T-cell (primary cell): Measurements from ENCODE around the gene PUM1. TPM values are rescaled to one million over a fixed set of nuclear protein-coding genes. Genes with fewer than 3 reads are reported as not detected.

Experiments
- ATAC-seq, 4 experiments: fragments of 200-7000 bp in 3 of 4; fragments of 150-1000 bp in 1 of 4; cut with Tn5 transposase; replicated peaks in 1 of 4; 1 replicate in 3 of 4; 2 replicates in 1 of 4; pipeline ENCODE4 v1.10.0; 2021; ENCODE audit warnings: moderate library complexity in 3 of 4, mild to moderate bottlenecking in 2 of 4, moderate number of reproducible peaks in 1 of 4
- CTCF ChIA-PET, 2 donors: fragments of 300-600 bp; sonication (Branson Sonifier 250); formaldehyde crosslinking; loops; one replicate each; lab custom pipeline; 2022; ENCODE audit warnings: antibody characterized with exemption in 2 of 2; lab: Charles Lee
- POLR2A ChIA-PET, 2 donors: fragments of 300-600 bp; sonication (Branson Sonifier 250); formaldehyde crosslinking; loops; one replicate each; lab custom pipeline; 2022; ENCODE audit warnings: antibody characterized with exemption in 2 of 2; lab: Charles Lee
- DNase-seq, 35 experiments: peaks; one replicate each; pipeline versions ENCODE4 v3.0.0 to v3.0.0-alpha.2; 2013 to 2023
- H3K27ac ChIP-seq: one replicate; pipeline ENCODE4 v1.5.1; 2013; ENCODE audit warnings: low read length
- H3K27me3 ChIP-seq, 2 experiments: replicated peaks in 1 of 2; 1 replicate in 1 of 2; 2 replicates in 1 of 2; pipeline versions ENCODE4 v1.6.1 to v1.7.0; 2013; ENCODE audit warnings: low read length in 1 of 2, mixed read lengths in 1 of 2; ENCODE audit not compliant: control insufficient read depth in 2 of 2, insufficient read depth in 2 of 2; ENCODE audit errors: extremely low read depth in 1 of 2
- H3K36me3 ChIP-seq, 2 donors: 1 replicate in 1 of 2; 2 replicates in 1 of 2; pipeline versions ENCODE4 v1.6.1 to v1.7.0; 2013; ENCODE audit warnings: low read length in 1 of 2; ENCODE audit not compliant: control insufficient read depth in 2 of 2, insufficient read depth in 1 of 2; ENCODE audit errors: extremely low read depth in 1 of 2
- H3K4me1 ChIP-seq, 2 experiments: 1 replicate in 1 of 2; 2 replicates in 1 of 2; pipeline versions ENCODE4 v1.6.1 to v1.7.0; 2013; ENCODE audit warnings: low read length in 2 of 2, mixed read lengths in 1 of 2; ENCODE audit not compliant: insufficient read depth in 2 of 2, control insufficient read depth in 1 of 2; ENCODE audit errors: extremely low read depth in 1 of 2
- H3K4me3 ChIP-seq, 2 donors: 1 replicate in 1 of 2; 2 replicates in 1 of 2; pipeline versions ENCODE4 v1.5.1 to v1.7.0; 2013; ENCODE audit warnings: mild to moderate bottlenecking in 2 of 2, low read length in 1 of 2, moderate library complexity in 1 of 2; ENCODE audit not compliant: control insufficient read depth in 1 of 2; ENCODE audit errors: extremely low read depth in 1 of 2
- H3K9me3 ChIP-seq: 2 replicates; pipeline ENCODE4 v1.7.0; 2013
- H3K27ac Mint-ChIP-seq, 2 donors: one replicate each; pipeline ENCODE4 v1.8.0; 2020 to 2021; ENCODE audit warnings: mild to moderate bottlenecking in 2 of 2, mixed read lengths in 2 of 2
- H3K27me3 Mint-ChIP-seq, 2 donors: one replicate each; pipeline ENCODE4 v1.8.0; 2021 to 2022; ENCODE audit warnings: mixed read lengths in 2 of 2
- H3K36me3 Mint-ChIP-seq: one replicate; pipeline ENCODE4 v1.8.0; 2021; ENCODE audit warnings: mixed read lengths
- H3K4me1 Mint-ChIP-seq, 3 donors: one replicate each; pipeline ENCODE4 v1.8.0; 2020 to 2022; ENCODE audit warnings: mixed read lengths in 3 of 3, mild to moderate bottlenecking in 1 of 3
- H3K4me3 Mint-ChIP-seq, 3 donors: one replicate each; pipeline ENCODE4 v1.8.0; 2020 to 2022; ENCODE audit warnings: mild to moderate bottlenecking in 3 of 3, mixed read lengths in 3 of 3, moderate library complexity in 3 of 3
- H3K9me3 Mint-ChIP-seq, 3 donors: one replicate each; pipeline ENCODE4 v1.8.0; 2020 to 2022; ENCODE audit warnings: mixed read lengths in 3 of 3
- WGBS: methylation state at CpG from one replicate; pipeline ENCODE4 v1.1.5; 2013; ENCODE audit warnings: missing lambda C conversion rate; ENCODE audit not compliant: insufficient coverage; 5-methylcytosine and 5-hydroxymethylcytosine counted together
- total RNA-seq, 35 experiments: library from RNA in 6 of 35; stranded (reverse) in 6 of 35; fragments of 120-200 nt in 1 of 35; gene quantifications; one replicate each; pipeline versions ENCODE4 v1.2.1 to v1.2.4 and lab custom pipeline; 2013 to 2026

Gene PUM1
- total RNA-seq, 5 donors from 2014 or later (not counting 1 experiment from before 2014, with no cell fraction given) = 146 to 229 (median 154) TPM

GRCh38 chr1:30998887-30999286 is 66.6 kb downstream of the PUM1 start:
- no peaks in the 10 kb centered on the region for H3K27me3 Mint-ChIP-seq
- H3K27me3 ChIP-seq = no peaks in the 10 kb centered on the region
- no peaks in the 10 kb centered on the region for H3K9me3 Mint-ChIP-seq
- H3K4me1 Mint-ChIP-seq = peaks cover 41 to 67% (median 61%) of the 10 kb centered on the region in 3 donors
- ChIA-PET POLR2A (interaction anchor here in 1 of 2 donors (0.7 kb wide), 1 partner anchor 9 kb away, joined by 3 read pairs; no protein-coding TSS in a partner anchor), CTCF (no interaction called here)
- H3K36me3 Mint-ChIP-seq = peaks cover 54% of the 10 kb centered on the region
- H3K27ac Mint-ChIP-seq = no peak overlapping the region
- no peaks in the 10 kb centered on the region for H3K9me3 ChIP-seq
- H3K27ac ChIP-seq = no peak overlapping the region
- H3K4me1 ChIP-seq = peaks cover 0 to 7% of the 10 kb centered on the region in 2 experiments
- ATAC-seq (no peak), DNase-seq (no peak)
- H3K4me3 ChIP-seq = no peak overlapping the region
- no peak overlapping the region for H3K4me3 Mint-ChIP-seq
- no CpG with 5 or more reads among the region's 1 CpG for WGBS
- H3K36me3 ChIP-seq = peaks cover 0 to 58% of the 10 kb centered on the region in 2 donors

GRCh38 chr1:30998171-30998570 is 67.3 kb downstream of the PUM1 start:
- Histone ChIP-seq H3K4me3 (no peak overlapping the region), H3K27ac (no peak overlapping the region), H3K27me3 (no peaks in the 10 kb centered on the region), H3K4me1 (peaks cover 0 to 9% of the 10 kb centered on the region in 2 experiments), H3K9me3 (no peaks in the 10 kb centered on the region), H3K36me3 (peaks cover 0 to 58% of the 10 kb centered on the region in 2 donors)
- H3K4me3 Mint-ChIP-seq = no peak overlapping the region
- ATAC-seq (no peak), DNase-seq (no peak)
- peaks cover 51% of the 10 kb centered on the region for H3K36me3 Mint-ChIP-seq
- WGBS = 81% methylated on average over 4 of the region's 5 CpGs
- H3K4me1 Mint-ChIP-seq = peaks cover 41 to 65% (median 58%) of the 10 kb centered on the region in 3 donors
- CTCF ChIA-PET = interaction anchor here in 1 of 2 donors (0.6 kb wide), 1 partner anchor 107 kb away, joined by 9 read pairs; no protein-coding TSS in a partner anchor
- POLR2A ChIA-PET = interaction anchor here in 1 of 2 donors (0.7 kb wide), 1 partner anchor 9 kb away, joined by 3 read pairs; no protein-coding TSS in a partner anchor
- peak overlapping the region in 1 of 2 donors; percentile 5 for H3K27ac Mint-ChIP-seq
- H3K9me3 Mint-ChIP-seq = no peaks in the 10 kb centered on the region
- H3K27me3 Mint-ChIP-seq = no peaks in the 10 kb centered on the region

- Histone ChIP-seq H3K27ac (no peak overlapping the region), H3K4me3 (no peak overlapping the region), H3K4me1 (peaks cover 0 to 9% of the 10 kb centered on the region in 2 experiments), H3K36me3 (peaks cover 0 to 57% of the 10 kb centered on the region in 2 donors), H3K27me3 (no peaks in the 10 kb centered on the region), H3K9me3 (no peaks in the 10 kb centered on the region)
- H3K4me1 Mint-ChIP-seq = peaks cover 41 to 65% (median 60%) of the 10 kb centered on the region in 3 donors
- DNase-seq (no peak), ATAC-seq (no peak)
- H3K27me3 Mint-ChIP-seq = no peaks in the 10 kb centered on the region
- ChIA-PET POLR2A (no interaction called here), CTCF (interaction anchor here in 1 of 2 donors (0.6 kb wide), 1 partner anchor 107 kb away, joined by 9 read pairs; no protein-coding TSS in a partner anchor)
- peak overlapping the region in 1 of 2 donors; percentile 49 for H3K27ac Mint-ChIP-seq
- H3K36me3 Mint-ChIP-seq = peaks cover 53% of the 10 kb centered on the region
- H3K4me3 Mint-ChIP-seq = no peak overlapping the region
- WGBS = 72% methylated on average over 3 of the region's 9 CpGs
- no peaks in the 10 kb centered on the region for H3K9me3 Mint-ChIP-seq
Observed at GRCh38 chr1:30997463-30998057, 68.0 kb downstream of the PUM1 start.

GRCh38 chr1:30995990-30996612 is 69.4 kb downstream of the PUM1 start:
- 100% methylated on average over 1 of the region's 3 CpGs for WGBS
- CTCF ChIA-PET = no interaction called here
- H3K27ac Mint-ChIP-seq = no peak overlapping the region

GRCh38 chr1:30991862-30992606 is 73.5 kb downstream of the PUM1 start:
- CTCF ChIA-PET = no interaction called here
- Histone ChIP-seq H3K27ac (no peak overlapping the region), H3K4me1 (peaks cover 0 to 5% of the 10 kb centered on the region in 2 experiments), H3K9me3 (no peaks in the 10 kb centered on the region), H3K4me3 (no peak overlapping the region), H3K27me3 (no peaks in the 10 kb centered on the region), H3K36me3 (peaks cover 0 to 74% of the 10 kb centered on the region in 2 donors)
- POLR2A ChIA-PET = no interaction called here
- Mint-ChIP-seq H3K4me3 (no peak overlapping the region), H3K27me3 (no peaks in the 10 kb centered on the region), H3K36me3 (peaks cover 58% of the 10 kb centered on the region), H3K27ac (peak overlapping the region; percentile 8 to 53), H3K4me1 (peaks cover 67 to 79% (median 76%) of the 10 kb centered on the region in 3 donors), H3K9me3 (no peaks in the 10 kb centered on the region)
- WGBS = 89% methylated on average over 1 of the region's 6 CpGs
- no peak for DNase-seq
- no peak for ATAC-seq

More at GRCh38 chr1:30995990-30996612, 69.4 kb downstream of the PUM1 start:
- H3K4me1 ChIP-seq = peaks cover 0 to 12% of the 10 kb centered on the region in 2 experiments
- ATAC-seq (no peak), DNase-seq (no peak)
- peaks cover 0 to 63% of the 10 kb centered on the region in 2 donors for H3K36me3 ChIP-seq
- H3K27me3 ChIP-seq = no peaks in the 10 kb centered on the region
- H3K9me3 ChIP-seq = no peaks in the 10 kb centered on the region
- no peaks in the 10 kb centered on the region for H3K27me3 Mint-ChIP-seq
- H3K4me1 Mint-ChIP-seq = peaks cover 50 to 65% (median 64%) of the 10 kb centered on the region in 3 donors
- H3K4me3 Mint-ChIP-seq = no peak overlapping the region
- POLR2A ChIA-PET = no interaction called here
- no peak overlapping the region for H3K27ac ChIP-seq
- no peaks in the 10 kb centered on the region for H3K9me3 Mint-ChIP-seq
- peaks cover 53% of the 10 kb centered on the region for H3K36me3 Mint-ChIP-seq
- no peak overlapping the region for H3K4me3 ChIP-seq

- POLR2A ChIA-PET = no interaction called here
- peaks cover 52% of the 10 kb centered on the region for H3K36me3 Mint-ChIP-seq
Observed at GRCh38 chr1:30990591-30990990, 74.9 kb downstream of the PUM1 start.

More at GRCh38 chr1:30990591-30990990, 74.9 kb downstream of the PUM1 start:
- ATAC-seq (no peak), DNase-seq (no peak)
- no peak overlapping the region for H3K4me3 ChIP-seq
- no peaks in the 10 kb centered on the region for H3K27me3 ChIP-seq
- no peaks in the 10 kb centered on the region for H3K9me3 ChIP-seq
- Mint-ChIP-seq H3K9me3 (no peaks in the 10 kb centered on the region), H3K27ac (no peak overlapping the region), H3K27me3 (no peaks in the 10 kb centered on the region), H3K4me1 (peaks cover 53 to 77% (median 73%) of the 10 kb centered on the region in 3 donors), H3K4me3 (no peak overlapping the region)
- WGBS = no CpG with 5 or more reads among the region's 3 CpGs
- peaks cover 0 to 4% of the 10 kb centered on the region in 2 experiments for H3K4me1 ChIP-seq
- CTCF ChIA-PET = no interaction called here
- H3K36me3 ChIP-seq = peaks cover 0 to 62% of the 10 kb centered on the region in 2 donors
- H3K27ac ChIP-seq = no peak overlapping the region
